GM21619 (cell line): Measurements from ENCODE around the gene SPOCK2.

Experiments used
- ATAC-seq: cut with Tn5 transposase; IDR thresholded peaks from one replicate; pipeline ENCODE4 v1.9.1; 2021; ENCODE audit not compliant: unreplicated experiment

SPOCK2 gene

DNA sequence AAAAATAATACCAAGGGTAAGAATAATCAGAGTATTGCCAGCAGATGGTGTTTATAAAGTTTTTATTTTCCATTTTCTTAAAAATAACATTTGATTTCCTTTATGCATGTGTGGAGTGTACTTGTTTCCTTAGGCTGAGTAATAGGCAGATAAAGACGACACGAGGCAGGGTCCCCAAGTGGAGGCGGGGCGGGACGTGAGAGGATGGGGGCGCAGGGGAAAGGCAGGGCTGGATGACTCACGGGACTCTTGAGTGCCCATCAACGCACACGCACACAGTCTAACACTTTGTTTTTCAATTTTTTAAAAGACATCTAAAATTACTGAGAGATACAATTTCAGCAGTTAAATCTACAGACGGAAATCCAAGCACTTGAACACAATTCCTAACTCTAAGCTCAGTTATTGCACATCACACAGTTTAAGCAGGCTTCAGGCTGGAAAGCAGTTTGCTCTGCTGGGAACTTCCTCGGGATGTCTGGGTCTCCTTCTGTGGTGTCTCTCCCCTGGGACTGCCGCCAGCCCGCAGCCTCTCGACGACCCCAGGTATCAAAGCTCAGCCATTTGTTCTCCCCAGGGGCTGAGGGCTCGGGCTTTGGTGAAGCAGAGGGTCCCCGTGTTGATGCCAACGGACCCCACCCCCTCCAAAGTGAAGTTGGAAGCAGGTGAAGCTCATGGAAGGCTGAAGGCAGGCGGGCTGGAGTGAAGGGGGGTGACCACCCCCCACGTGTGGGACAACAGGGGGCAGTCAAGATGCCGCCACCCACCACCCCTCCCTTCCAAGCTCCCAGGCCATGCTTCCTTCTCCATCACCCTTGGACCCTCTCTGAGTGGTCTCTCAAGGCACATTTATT is 29.1 kb downstream of the SPOCK2 start:
- no peak for ATAC-seq

DNA sequence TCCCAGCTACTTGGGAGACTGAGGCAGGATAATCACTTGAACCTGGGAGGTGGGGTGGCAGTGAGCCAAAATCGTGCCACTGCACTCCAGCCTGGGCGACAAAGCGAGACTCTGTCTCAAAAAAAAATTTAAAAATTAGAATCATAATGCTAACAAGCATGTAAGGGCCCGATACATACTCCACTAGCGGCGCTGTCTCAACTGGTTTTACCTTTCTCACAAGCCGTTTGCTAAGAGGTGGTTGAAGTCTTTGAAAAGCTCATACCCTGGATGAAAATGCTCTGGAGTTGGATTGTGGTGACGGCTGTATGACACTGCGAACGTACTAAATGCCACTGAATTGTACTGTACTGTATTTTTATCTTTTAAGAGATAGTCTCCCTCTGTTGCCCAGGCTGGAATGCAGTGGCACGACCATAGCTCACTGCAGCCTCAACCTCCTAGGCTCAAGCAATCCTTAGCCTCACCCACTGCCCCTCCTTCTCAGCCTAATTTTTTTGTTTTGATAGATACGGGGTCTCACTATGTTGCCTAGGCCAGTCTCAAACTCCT is 29.9 kb downstream of the SPOCK2 start:
- no peak for ATAC-seq

DNA sequence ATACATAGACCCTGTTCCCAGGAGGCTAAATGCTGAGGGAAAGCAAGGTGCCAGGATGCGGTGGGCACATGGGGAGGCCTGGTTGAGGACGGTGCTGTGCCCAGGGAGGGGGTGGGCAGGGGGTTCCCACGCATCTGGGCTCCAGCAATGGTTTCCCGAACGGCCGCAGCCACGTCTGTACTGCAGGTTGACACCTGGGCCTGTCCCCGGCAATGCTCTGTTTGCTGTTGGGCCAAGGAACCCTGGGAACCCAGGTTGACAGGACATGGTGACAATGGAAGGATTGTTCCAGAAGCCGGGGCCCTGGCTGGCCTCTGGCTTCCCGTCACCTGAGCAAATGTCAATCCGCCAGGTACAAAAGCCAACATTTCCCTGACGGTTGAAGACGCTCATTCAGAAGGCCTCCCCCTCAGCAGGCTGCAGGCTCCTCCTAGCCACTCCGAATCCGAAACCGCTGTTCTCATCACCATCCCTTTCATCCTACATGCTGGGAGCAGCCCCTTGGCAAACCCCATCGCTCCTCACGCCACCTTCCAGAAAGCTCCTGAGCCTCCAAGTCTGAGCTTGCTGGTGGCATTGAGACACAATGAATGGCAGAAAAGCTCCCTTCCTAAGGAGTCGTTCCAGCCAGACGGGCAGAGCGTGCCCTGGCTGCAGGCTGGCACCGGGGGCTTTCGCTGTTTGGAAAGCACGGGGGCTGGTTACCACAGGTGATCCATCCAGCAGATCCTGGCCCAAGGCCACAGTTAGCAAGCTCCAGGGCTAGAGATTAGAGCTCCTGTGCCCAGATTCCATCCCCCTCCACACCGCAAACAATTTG is 31.2 kb downstream of the SPOCK2 start:
- no peak for ATAC-seq

DNA sequence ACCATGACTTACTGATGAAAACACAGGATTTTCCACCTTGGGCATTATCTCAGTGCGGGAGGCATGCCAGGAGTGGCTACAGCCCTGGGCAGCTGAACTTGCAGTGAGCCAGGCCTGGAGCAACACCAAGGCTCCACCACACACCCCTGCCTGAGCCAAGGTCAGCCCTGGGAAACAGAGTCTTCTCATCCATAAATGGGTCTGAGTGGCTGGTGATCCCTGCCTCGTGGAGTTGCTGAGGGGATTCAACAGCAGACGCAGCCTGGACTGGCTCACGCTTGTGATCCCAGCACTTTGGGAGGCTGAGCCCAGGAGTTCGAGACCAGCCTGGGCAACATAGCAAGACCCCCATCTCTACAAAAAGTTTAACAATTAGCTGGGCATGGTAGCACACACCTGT is 32.2 kb downstream of the SPOCK2 start:
- no peak for ATAC-seq

DNA sequence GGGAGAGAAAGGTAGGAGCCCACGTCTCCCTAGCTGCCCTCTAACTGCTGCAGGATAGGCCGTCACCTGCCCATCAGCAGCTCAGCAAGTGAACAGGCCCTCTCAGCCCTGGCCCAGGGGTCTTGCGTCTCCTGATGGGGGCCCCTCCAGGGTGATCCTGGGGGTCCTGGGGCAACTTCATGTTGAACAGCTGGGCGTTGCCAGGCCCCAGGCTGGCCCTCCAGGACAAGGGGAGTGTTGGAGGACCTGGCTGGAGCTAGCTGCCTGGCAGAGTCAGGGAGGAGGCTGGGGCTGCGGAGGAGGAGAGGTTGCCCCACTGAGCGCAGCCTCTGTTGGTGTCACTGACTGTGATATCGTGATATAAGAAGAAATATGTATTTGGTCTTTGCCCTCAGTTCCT is 34.7 kb downstream of the SPOCK2 start:
- no peak for ATAC-seq

DNA sequence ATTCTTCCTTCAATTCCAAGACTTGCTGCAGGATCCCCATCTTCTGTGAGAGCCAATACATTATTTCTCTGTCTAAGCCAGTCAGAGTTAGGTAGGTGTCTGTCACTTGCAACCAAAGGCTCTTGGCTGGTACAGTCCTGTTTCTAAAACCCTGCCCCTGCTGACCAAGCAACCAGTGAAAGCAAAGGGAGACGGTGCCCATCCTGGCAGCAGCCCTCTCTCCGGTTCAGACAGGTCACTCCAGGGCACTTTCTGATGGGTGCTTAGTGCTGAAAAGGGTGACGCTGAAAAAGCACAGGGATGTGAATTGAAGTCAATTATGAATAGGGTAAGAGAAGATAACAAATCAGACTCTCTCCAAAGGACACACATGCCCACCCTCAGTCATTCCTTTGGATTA is 37.5 kb downstream of the SPOCK2 start:
- no peak for ATAC-seq

DNA sequence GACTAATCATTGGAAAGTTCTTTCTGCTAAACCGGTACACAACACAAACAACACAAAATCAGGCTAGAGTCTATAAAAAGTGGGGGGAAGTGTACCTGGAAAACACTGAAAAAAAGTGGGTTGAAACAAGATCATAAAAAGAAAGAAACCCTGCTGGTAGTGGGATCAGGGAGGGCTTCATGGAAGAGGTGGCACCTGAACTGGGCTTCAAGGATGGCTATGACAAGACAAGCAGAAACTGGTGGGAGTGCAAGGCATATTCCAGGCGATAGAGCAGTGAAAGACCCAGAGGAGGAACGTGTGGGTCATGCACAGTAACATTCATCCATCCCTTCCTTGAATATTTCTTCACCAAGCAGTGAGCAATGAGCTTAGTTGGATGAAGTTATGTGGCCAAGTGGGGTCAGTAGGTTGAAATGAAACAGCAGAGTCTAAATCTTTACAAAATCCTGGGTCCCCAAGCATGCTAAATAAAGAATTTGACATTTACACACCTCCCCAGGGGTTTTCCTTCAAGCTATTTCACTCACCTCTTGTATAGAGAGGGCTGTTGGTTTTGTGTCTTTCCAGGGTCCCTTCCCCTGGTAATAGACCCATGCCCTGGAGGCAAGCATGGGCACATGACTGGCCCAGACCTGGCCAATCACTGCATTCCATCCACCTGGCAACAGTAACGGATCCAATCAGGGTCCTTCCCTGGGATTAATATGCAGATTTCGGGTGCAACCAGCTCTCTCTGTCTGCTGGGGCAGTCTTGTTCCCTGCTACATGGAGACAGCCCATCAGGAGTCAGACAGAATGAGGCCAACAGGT is 38.2 kb downstream of the SPOCK2 start:
- ATAC-seq = no peak

DNA sequence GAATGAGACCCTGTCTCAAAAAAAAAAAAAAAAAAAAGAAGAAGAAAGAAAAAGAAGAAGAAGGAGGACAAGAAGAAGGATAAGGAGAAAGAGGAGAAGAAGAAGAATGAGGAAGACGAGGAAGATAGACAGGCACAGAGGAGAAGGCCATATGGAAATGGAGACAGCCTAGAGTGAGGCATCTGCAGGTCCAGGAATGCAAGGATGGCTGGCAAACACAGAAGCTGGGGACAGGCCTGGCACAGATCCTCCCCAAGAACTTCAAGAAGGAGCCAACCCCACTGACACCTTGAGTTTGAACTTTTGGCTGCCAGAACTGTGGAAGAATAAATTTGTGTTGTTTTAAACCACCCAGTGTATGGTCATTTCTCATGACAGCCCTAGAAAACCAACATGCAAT is 38.9 kb downstream of the SPOCK2 start:
- no peak for ATAC-seq

DNA sequence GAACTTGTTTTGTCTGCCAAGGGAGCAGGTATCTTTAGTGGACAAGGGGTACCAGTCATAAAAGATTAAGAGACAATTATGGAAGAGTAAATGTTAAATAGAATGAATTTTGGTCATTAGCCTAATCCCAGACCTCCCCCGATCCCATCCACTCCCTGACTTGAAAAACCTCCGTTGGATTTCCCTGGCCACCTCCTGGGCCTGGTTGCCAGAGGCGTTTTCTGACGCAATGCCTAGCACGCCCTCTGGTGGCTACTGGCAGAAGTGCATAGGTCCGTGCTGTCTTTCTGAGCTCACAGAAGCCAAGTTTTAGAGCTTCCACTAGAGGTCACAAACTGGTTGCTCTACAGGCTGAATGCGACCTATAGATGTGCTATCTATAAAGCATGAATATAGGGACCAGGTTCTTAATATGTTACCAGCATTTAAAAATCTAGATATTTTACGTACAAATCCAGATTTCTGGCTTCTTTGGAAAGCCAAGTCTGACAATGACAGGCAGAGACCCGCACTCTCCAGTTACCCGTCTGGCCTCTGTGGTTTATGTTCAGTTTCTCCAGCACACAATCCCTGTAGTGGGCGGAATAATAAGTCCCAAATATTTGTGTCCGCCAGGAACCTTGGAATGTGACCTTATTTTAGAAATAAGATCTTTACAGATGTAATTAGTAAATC is 39.8 kb downstream of the SPOCK2 start:
- peak; percentile 66 for ATAC-seq

DNA sequence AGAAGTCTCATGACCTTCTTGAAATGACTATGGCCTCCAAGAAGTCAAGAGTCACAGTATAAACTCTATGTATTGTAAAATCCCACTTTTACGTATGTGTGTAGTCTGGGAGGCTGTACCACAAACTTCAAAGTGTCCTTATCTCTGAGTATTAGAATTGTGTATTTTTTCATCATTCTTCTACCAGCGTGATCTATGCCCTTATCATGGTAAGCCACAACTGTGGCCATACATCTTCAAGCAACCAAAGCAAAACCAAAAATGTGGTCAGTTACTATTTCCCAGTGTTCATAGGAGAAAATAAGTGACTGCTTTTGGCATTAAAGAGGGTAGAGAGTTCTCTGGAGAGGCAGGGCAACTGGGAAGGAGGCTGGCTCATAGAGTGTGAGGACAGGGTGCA is 42.8 kb downstream of the SPOCK2 start:
- ATAC-seq = no peak

DNA sequence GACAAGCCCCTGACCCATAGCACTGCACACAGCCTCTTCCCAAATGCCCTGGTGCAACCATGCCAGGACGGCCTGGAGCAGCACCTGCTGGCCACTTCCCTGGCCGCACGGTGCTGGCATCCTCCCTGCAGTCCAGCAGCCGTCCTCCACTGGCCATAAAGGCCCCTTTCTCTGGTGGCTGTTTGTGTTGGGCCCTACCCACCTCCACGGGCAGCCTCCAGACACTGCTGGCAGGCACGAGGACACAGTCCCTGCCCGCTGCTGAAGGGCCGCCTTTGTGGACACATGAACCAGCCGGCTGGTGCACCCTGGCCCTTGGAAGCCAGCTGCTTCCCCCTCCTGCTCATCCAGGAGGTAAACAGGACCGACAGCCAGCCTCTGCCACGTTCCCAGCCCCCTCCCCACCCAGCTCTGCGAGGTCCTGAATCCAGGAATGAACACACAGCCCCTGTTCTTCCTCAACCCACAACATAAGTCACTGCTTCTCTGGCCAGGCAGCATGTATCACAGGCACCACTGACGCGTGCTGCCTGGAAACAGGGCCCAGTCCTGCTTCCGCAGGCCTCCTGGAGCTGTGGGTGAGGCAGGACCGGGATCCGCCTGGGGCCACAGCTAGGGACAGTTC is 43.8 kb downstream of the SPOCK2 start:
- ATAC-seq = no peak

DNA sequence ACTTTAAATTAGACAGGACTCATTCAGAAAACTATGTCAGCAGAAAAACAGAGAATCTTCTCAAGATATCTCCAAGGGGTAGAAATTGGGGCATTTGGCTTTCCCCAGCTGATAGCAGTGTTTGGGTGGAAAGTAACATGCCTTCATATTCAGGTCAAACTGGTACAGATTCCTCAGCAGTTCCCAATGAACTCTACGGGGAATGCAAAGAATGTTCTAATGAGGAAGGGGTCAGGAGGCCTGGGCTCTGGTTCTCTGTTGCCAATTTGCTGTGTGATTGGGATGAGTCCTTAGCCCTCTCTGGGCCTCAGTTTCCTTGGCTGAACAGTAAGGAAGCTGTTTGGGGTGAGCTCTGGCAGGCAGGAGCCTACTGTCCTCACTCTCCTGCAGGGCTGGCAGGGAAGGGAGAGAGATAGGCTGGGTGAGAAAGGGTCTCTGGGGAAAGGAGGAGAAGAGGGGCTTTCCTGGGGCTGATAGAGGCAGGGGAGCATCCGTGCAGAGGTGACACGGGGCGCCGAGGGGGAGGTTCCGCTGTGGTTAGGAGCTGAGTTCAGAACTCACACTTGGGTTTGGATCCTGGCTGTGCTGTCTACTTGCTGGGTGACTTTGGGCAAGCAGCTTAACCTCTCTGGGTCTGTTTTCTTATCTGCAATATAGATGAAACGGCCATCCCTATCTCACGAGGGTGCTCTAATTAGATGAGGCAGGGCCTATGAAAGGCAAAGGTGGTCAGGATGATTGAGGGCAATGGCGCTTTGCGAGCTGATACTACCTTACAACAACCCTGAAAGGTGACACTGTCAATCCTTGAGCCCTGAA is 45.1 kb downstream of the SPOCK2 start:
- ATAC-seq = no peak

DNA sequence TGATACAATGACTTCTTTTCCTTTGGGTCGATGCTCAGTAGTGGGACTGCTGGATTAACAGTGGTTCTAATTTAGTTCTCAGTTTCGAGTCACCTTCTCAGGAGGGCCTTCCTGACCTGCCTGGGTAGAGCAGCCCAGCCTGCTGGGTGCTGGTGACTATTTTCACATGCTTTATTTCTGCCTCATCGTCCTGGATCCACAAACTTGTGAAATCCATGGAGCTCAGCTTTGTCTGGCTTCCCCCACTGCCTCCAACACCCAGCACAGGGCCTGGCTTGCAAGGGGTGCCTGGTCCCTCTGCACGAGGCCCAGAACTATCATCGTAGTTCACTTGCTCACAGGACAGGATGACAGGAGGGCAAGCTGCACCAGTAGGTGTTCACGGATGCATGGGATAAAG is 46.9 kb downstream of the SPOCK2 start:
- no peak for ATAC-seq

DNA sequence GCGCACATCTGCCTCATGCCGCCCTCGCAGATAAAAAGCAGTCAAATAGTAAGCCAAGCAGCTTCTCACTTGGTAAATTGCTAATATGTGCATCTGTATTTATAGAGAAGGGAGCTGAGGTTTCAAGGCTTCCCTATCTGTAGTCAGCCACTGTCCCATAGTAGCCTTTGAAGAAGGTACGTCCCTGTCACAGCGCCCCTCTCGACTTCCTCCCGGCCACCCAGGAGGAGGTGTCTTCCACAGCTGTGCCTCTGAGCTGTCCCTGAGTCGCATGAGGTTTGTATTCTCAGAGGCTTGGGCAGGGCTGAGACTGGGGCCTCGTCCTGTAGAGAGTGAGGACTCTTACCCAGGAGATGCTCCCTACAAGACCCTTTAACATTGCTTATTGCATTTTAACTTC is 49.0 kb downstream of the SPOCK2 start:
- no peak for ATAC-seq

DNA sequence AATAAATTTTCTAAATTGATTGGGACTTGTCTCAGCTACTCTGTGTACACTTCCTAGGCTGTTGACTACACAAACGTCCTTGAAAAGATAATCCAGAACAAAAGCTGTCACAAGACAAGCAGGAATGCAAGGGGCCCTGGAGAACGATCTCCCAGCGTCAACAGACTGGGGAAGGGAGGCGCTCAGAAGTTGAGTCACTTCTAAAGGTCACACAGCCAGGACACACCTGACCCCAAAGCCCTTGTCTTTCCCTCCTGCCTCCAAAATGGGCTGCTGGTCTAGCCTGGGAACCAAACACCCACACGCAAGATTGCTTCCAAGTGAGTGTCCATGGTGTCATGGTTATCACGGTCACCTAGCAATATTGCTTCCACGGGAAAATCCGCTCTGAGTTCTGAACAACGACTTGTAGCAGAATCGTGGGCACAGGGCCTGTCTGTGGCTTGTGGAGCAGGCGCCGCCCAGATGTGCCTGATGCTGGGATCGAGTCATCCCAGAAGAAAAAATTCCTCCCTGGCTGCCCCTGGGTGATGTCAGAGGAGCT is 49.8 kb downstream of the SPOCK2 start:
- ATAC-seq = no peak

DNA sequence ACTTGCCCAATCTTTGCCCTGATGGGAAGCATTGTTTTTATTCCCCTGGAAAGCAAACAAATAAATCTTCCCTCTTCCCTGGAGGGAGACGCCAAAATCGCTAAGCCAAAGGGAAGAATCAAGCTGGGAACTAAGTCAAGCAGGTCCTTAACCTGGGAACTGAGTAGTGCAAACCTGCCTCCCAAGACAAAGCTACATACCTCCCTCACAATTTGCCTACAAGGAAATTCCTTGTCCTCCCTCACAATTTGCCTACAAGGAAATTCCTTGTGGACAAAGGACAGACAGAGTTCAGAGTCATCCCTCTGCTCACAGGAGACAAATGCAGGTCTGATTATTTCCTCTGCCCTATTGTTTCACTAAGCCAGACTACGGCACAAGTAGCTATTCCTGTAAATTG is 50.5 kb downstream of the SPOCK2 start:
- ATAC-seq = no peak

DNA sequence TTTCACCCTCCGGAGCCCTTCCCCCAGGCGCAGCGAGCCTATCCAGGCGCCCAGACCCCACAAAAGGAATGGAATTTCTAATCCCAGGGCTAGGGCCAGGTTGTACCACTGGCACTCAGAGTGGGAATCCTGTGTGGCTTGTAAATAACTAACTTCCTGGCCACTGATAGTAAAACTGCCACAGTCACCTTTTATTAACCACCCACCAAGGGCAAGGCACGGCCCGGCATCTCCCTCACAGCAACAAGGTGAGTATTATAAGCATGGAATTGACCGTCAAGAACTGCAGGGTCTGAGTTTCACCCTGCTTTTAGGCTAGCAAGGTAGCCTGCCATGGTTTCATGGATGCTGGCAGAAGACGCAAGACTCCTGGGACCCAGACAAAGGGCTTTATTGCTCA is 51.1 kb downstream of the SPOCK2 start:
- no peak for ATAC-seq

DNA sequence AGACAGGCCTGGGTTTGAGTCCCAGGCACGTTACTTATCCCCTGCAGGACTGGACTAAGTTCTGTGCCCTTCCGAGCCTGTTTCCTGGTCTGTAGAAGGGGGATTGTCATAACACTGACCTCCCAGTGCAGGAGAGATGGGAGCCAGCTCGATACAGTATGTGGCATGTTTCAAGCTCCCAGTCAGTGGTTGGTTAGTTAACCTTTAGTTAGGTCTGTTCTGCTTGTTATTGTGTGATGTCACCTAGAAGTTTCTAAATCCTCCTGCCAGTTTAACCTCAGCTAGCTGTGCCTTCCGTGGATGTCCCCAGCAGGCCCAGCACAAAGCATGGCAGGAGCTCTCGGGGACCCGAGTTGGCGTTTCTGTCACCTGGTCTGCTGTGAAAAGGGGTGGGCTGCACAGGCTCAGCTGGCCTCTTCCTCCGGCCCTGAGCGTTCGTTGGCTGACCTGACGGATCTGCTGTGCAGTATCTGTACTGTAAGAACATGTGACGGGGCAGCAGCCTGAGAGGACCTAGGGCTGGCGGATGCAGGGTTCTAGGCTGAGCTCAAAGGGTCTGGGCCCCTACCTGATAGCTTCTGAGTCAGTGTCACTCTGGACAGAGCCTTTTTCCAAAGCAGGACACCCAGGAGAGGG is 53.0 kb downstream of the SPOCK2 start:
- no peak for ATAC-seq

DNA sequence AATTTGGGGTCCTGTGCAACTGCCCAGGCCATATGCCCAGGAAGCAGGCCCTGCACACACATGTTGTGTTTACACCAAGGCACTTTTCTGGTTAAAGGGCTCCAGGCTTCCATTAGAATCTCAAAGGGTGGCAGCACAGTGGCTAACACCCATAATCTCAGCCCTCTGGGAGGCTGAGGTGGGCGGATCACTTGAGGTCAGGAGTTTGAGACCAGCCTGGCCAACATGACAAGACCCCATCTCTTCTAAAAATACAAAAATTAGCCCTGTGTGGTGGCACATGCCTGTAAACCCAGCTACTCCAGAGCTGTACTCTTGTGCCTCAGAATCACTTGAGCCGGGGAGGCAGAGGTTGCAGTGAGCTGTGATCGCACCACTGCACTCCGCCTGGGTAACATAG is 53.6 kb downstream of the SPOCK2 start:
- no peak for ATAC-seq
